HEK293 (cell line): ENCODE results near the gene ACVR2B.
A peak's percentile ranks its signal among the peaks of the same experiment; 100 is the strongest.

ENCODE experiments used
- IKZF3 ChIP-seq: fragments of 450-650 bp; IDR thresholded peaks from 2 replicates; pipeline ENCODE4 v1.5.0; 2018; ENCODE audit warnings: missing biosample characterization, mild to moderate bottlenecking, missing genetic modification characterization, moderate library complexity
- KLF10 ChIP-seq: fragments of 450-650 bp; IDR thresholded peaks from 2 replicates; pipeline ENCODE4 v1.5.1; 2018; ENCODE audit warnings: missing biosample characterization, mild to moderate bottlenecking, missing genetic modification characterization
- OSR2 ChIP-seq: fragments of 450-650 bp; formaldehyde crosslinking; IDR thresholded peaks from 2 replicates; pipeline ENCODE4 v1.5.1; 2016; ENCODE audit warnings: missing biosample characterization, missing genetic modification characterization
- PRDM10 ChIP-seq: fragments of 450-650 bp; formaldehyde crosslinking; IDR thresholded peaks from 2 replicates; pipeline ENCODE4 v1.5.1; 2016; ENCODE audit warnings: missing biosample characterization, missing genetic modification characterization
- YY2 ChIP-seq: fragments of 450-650 bp; formaldehyde crosslinking; IDR thresholded peaks from 2 replicates; pipeline ENCODE4 v1.5.1; 2016; ENCODE audit warnings: missing biosample characterization, missing genetic modification characterization
- ZBTB10 ChIP-seq: fragments of 450-650 bp; formaldehyde crosslinking; IDR thresholded peaks from 2 replicates; pipeline ENCODE4 v1.5.1; 2016; ENCODE audit warnings: missing biosample characterization, missing genetic modification characterization
- ZBTB11 ChIP-seq: fragments of 450-650 bp; formaldehyde crosslinking; conservative IDR thresholded peaks from 2 replicates; pipeline ENCODE4 v1.5.1; 2016; ENCODE audit warnings: low read depth, missing biosample characterization, missing genetic modification characterization
- ZBTB20 ChIP-seq: fragments of 450-650 bp; formaldehyde crosslinking; IDR thresholded peaks from 2 replicates; pipeline ENCODE4 v1.5.1; 2016; ENCODE audit warnings: missing biosample characterization, missing genetic modification characterization
- ZBTB48 ChIP-seq: fragments of 450-650 bp; formaldehyde crosslinking; IDR thresholded peaks from 2 replicates; pipeline ENCODE4 v1.5.1; 2016; ENCODE audit warnings: missing biosample characterization, missing genetic modification characterization
- ZIC2 ChIP-seq: fragments of 450-650 bp; formaldehyde crosslinking; IDR thresholded peaks from 2 replicates; pipeline ENCODE4 v1.5.1; 2016; ENCODE audit warnings: missing biosample characterization, missing genetic modification characterization
- ZNF112 ChIP-seq: fragments of 450-650 bp; formaldehyde crosslinking; IDR thresholded peaks from 2 replicates; pipeline ENCODE4 v1.5.0; 2017; ENCODE audit warnings: missing biosample characterization, missing genetic modification characterization
- ZNF19 ChIP-seq: fragments of 450-650 bp; formaldehyde crosslinking; IDR thresholded peaks from 2 replicates; pipeline ENCODE4; 2016; ENCODE audit warnings: missing biosample characterization, missing genetic modification characterization, low read depth
- ZNF324 ChIP-seq: fragments of 450-650 bp; formaldehyde crosslinking; IDR thresholded peaks from 2 replicates; pipeline ENCODE4 v1.5.1; 2016; ENCODE audit warnings: missing biosample characterization, missing genetic modification characterization
- ZNF366 ChIP-seq: fragments of 450-650 bp; formaldehyde crosslinking; conservative IDR thresholded peaks from 2 replicates; pipeline ENCODE4 v1.5.1; 2016; ENCODE audit warnings: missing biosample characterization, missing genetic modification characterization
- ZNF544 ChIP-seq: fragments of 450-650 bp; formaldehyde crosslinking; IDR thresholded peaks from 2 replicates; pipeline ENCODE4 v1.5.0; 2017; ENCODE audit warnings: missing biosample characterization, missing genetic modification characterization
- ZNF610 ChIP-seq: fragments of 450-650 bp; formaldehyde crosslinking; IDR thresholded peaks from 2 replicates; pipeline ENCODE4 v1.5.1; 2016; ENCODE audit warnings: missing biosample characterization, missing genetic modification characterization, borderline replicate concordance
- ZNF626 ChIP-seq: fragments of 450-650 bp; sonication (Bioruptor Pico); formaldehyde crosslinking; IDR thresholded peaks from 2 replicates; pipeline ENCODE4 v1.5.1; 2018; ENCODE audit warnings: missing biosample characterization, missing genetic modification characterization, inconsistent platforms
- ZNF654 ChIP-seq: fragments of 450-650 bp; formaldehyde crosslinking; IDR thresholded peaks from 2 replicates; pipeline ENCODE4 v1.5.1; 2016; ENCODE audit warnings: low read depth, missing biosample characterization, missing genetic modification characterization
- ZNF701 ChIP-seq: fragments of 450-650 bp; formaldehyde crosslinking; IDR thresholded peaks from 2 replicates; pipeline ENCODE4 v1.5.1; 2016; ENCODE audit warnings: missing biosample characterization, missing genetic modification characterization
- ZNF768 ChIP-seq: fragments of 450-650 bp; formaldehyde crosslinking; IDR thresholded peaks from 2 replicates; pipeline ENCODE4 v1.5.1; 2018; ENCODE audit warnings: missing biosample characterization, mild to moderate bottlenecking, missing genetic modification characterization
- ZSCAN30 ChIP-seq: fragments of 450-650 bp; IDR thresholded peaks from 2 replicates; pipeline ENCODE4 v1.5.1; 2018; ENCODE audit warnings: missing biosample characterization, mild to moderate bottlenecking, missing genetic modification characterization, moderate library complexity
- TF ChIP-seq, protein P1 (sequence below): fragments of 450-650 bp; formaldehyde crosslinking; IDR thresholded peaks from 2 replicates; pipeline ENCODE4 v1.5.1; 2016; ENCODE audit warnings: missing biosample characterization, missing genetic modification characterization
- TF ChIP-seq, protein P2 (sequence below): fragments of 450-650 bp; formaldehyde crosslinking; IDR thresholded peaks from 2 replicates; pipeline ENCODE4 v1.5.1; 2017; ENCODE audit warnings: missing biosample characterization, missing genetic modification characterization
- TF ChIP-seq, protein P3 (sequence below): fragments of 450-650 bp; formaldehyde crosslinking; IDR thresholded peaks from 2 replicates; pipeline ENCODE4 v1.5.1; 2017; ENCODE audit warnings: missing biosample characterization, missing genetic modification characterization

The ACVR2B gene

GRCh38 chr3:38496131-38496910 lies 42.6 kb downstream of the ACVR2B start, which contains the start of gene EXOG (continued):
- TF ChIP-seq PRDM10 (tag by site-specific recombination), result peak; percentile 66
- no peak for TF ChIP-seq OSR2 (tag by site-specific recombination)
- peak; percentile 97 for TF ChIP-seq ZBTB20 (tag by site-specific recombination)
- TF ChIP-seq, protein P1, sequence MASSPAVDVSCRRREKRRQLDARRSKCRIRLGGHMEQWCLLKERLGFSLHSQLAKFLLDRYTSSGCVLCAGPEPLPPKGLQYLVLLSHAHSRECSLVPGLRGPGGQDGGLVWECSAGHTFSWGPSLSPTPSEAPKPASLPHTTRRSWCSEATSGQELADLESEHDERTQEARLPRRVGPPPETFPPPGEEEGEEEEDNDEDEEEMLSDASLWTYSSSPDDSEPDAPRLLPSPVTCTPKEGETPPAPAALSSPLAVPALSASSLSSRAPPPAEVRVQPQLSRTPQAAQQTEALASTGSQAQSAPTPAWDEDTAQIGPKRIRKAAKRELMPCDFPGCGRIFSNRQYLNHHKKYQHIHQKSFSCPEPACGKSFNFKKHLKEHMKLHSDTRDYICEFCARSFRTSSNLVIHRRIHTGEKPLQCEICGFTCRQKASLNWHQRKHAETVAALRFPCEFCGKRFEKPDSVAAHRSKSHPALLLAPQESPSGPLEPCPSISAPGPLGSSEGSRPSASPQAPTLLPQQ (tag by site-specific recombination), result peak; percentile 92
- no peak for TF ChIP-seq KLF10 (tag by site-specific recombination)
- TF ChIP-seq ZNF610, result 0 out of 2 replicates have a peak, but pooled peaks have one; percentile 35
- peak; percentile 60 for TF ChIP-seq ZBTB11
- no peak for TF ChIP-seq ZNF626 (tag by site-specific recombination)
- no peak for TF ChIP-seq ZNF19
- TF ChIP-seq ZNF701 (tag by site-specific recombination), result 0 out of 2 replicates have a peak, but pooled peaks have one; percentile 70
- TF ChIP-seq ZSCAN30 (tag by site-specific recombination), result 0 out of 2 replicates have a peak, but pooled peaks have one; percentile 12
- no peak for TF ChIP-seq ZNF768
- TF ChIP-seq, protein P2, sequence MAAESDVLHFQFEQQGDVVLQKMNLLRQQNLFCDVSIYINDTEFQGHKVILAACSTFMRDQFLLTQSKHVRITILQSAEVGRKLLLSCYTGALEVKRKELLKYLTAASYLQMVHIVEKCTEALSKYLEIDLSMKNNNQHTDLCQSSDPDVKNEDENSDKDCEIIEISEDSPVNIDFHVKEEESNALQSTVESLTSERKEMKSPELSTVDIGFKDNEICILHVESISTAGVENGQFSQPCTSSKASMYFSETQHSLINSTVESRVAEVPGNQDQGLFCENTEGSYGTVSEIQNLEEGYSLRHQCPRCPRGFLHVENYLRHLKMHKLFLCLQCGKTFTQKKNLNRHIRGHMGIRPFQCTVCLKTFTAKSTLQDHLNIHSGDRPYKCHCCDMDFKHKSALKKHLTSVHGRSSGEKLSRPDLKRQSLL (tag by site-specific recombination), result peak; percentile 86
- no peak for TF ChIP-seq IKZF3 (tag by site-specific recombination)
- peak; percentile 56; the same call in 1 of the 2 replicates for TF ChIP-seq YY2 (tag by site-specific recombination)
- TF ChIP-seq ZNF366 (tag by site-specific recombination), result peak; percentile 47; the same call in 1 of the 2 replicates
- no peak for TF ChIP-seq ZNF544 (tag by site-specific recombination)
- TF ChIP-seq, protein P3, sequence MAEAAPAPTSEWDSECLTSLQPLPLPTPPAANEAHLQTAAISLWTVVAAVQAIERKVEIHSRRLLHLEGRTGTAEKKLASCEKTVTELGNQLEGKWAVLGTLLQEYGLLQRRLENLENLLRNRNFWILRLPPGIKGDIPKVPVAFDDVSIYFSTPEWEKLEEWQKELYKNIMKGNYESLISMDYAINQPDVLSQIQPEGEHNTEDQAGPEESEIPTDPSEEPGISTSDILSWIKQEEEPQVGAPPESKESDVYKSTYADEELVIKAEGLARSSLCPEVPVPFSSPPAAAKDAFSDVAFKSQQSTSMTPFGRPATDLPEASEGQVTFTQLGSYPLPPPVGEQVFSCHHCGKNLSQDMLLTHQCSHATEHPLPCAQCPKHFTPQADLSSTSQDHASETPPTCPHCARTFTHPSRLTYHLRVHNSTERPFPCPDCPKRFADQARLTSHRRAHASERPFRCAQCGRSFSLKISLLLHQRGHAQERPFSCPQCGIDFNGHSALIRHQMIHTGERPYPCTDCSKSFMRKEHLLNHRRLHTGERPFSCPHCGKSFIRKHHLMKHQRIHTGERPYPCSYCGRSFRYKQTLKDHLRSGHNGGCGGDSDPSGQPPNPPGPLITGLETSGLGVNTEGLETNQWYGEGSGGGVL, result peak; percentile 87
- no peak for TF ChIP-seq ZNF112 (tag by site-specific recombination)
- TF ChIP-seq ZNF324, result 0 out of 2 replicates have a peak, but pooled peaks have one; percentile 16
- TF ChIP-seq ZNF654 (tag by site-specific recombination), result peak; percentile 37
- TF ChIP-seq ZIC2 (tag by site-specific recombination), result peak; percentile 38; the same call in 1 of the 2 replicates
- TF ChIP-seq ZBTB10 (tag by site-specific recombination), result peak; percentile 44; the same call in 1 of the 2 replicates
- peak; percentile 63; the same call in 1 of the 2 replicates for TF ChIP-seq ZBTB48 (tag by site-specific recombination)
